HFFc6 (cell line): ENCODE data around the gene SLC26A2. TPM values are rescaled to one million over a fixed set of nuclear protein-coding genes. Genes with fewer than 3 reads are reported as not detected.

Source experiments
- DNase-seq: peaks from one replicate; pipeline ENCODE4 v3.0.0-alpha.2; 2018
- H3K27ac Mint-ChIP-seq: 2 replicates; pipeline ENCODE4 v1.8.0; 2020; ENCODE audit warnings: mild to moderate bottlenecking, mixed read lengths
- H3K27me3 Mint-ChIP-seq: 2 replicates; pipeline ENCODE4 v1.8.0; 2021; ENCODE audit warnings: mild to moderate bottlenecking, moderate library complexity, mixed read lengths; ENCODE audit not compliant: insufficient read depth
- H3K36me3 Mint-ChIP-seq: 2 replicates; pipeline ENCODE4 v1.8.0; 2021; ENCODE audit warnings: low read depth, mixed read lengths
- H3K4me1 Mint-ChIP-seq: 2 replicates; pipeline ENCODE4 v1.8.0; 2020; ENCODE audit warnings: low read depth, mixed read lengths
- H3K4me3 Mint-ChIP-seq: 2 replicates; pipeline ENCODE4 v1.8.0; 2020; ENCODE audit warnings: mild to moderate bottlenecking, moderate library complexity, mixed read lengths
- H3K9me3 Mint-ChIP-seq: 2 replicates; pipeline ENCODE4 v1.8.0; 2020; ENCODE audit warnings: mild to moderate bottlenecking, mixed read lengths
- CTCF ChIP-seq: fragments of 200-600 bp; sonication (generic); IDR thresholded peaks from 2 replicates; pipeline ENCODE4 v1.5.0; 2021; ENCODE audit warnings: antibody characterized with exemption, mild to moderate bottlenecking
- total RNA-seq, 6 experiments: library from RNA; stranded (reverse); fragmentation: NEBNext Ultra II Directional; extraction: Animal tissue kit (Norgen Biotek cat#: 25700); gene quantifications; 2 replicates in 1 of 6; 3 replicates in 5 of 6; pipeline ENCODE4 v1.2.3, GENCODE V29; 2021

SLC26A2 gene
- total RNA-seq, 6 experiments from 2014 or later = 9.5 to 12.9 (median 11.4) TPM

- no peak for DNase-seq
- peaks cover 4% of the 10 kb centered on the region for H3K27me3 Mint-ChIP-seq
- no peak overlapping the region for H3K4me3 Mint-ChIP-seq
- no peaks in the 10 kb centered on the region for H3K4me1 Mint-ChIP-seq
- H3K36me3 Mint-ChIP-seq = no peaks in the 10 kb centered on the region
- no peak for TF ChIP-seq CTCF
- no peaks in the 10 kb centered on the region for H3K9me3 Mint-ChIP-seq
- no peak overlapping the region for H3K27ac Mint-ChIP-seq
Measured at GRCh38 chr5:149924486-149924885, 36.1 kb upstream of the SLC26A2 start.

- Mint-ChIP-seq H3K4me3 (peak overlapping the region; percentile 81), H3K27me3 (peaks cover 2% of the 10 kb centered on the region; the same call in 1 of the 2 replicates), H3K9me3 (no peaks in the 10 kb centered on the region), H3K4me1 (peaks cover 12% of the 10 kb centered on the region), H3K36me3 (no peaks in the 10 kb centered on the region), H3K27ac (peak overlapping the region; percentile 47; the same call in 1 of the 2 replicates)
- TF ChIP-seq CTCF = no peak
- peak; percentile 3 for DNase-seq
Measured at GRCh38 chr5:149930043-149930748, 30.4 kb upstream of the SLC26A2 start.

GRCh38 chr5:149930749-149931574 is 29.6 kb upstream of the SLC26A2 start:
- Mint-ChIP-seq H3K36me3 (no peaks in the 10 kb centered on the region), H3K4me1 (peaks cover 16% of the 10 kb centered on the region), H3K27me3 (peaks cover 2% of the 10 kb centered on the region; the same call in 1 of the 2 replicates), H3K27ac (no peak overlapping the region), H3K9me3 (no peaks in the 10 kb centered on the region), H3K4me3 (peak overlapping the region; percentile 81)
- DNase-seq = no peak
- TF ChIP-seq CTCF = no peak

- DNase-seq = no peak
- no peak overlapping the region for H3K4me3 Mint-ChIP-seq
- no peak overlapping the region for H3K27ac Mint-ChIP-seq
- no peaks in the 10 kb centered on the region for H3K36me3 Mint-ChIP-seq
- no peaks in the 10 kb centered on the region for H3K9me3 Mint-ChIP-seq
- no peak for TF ChIP-seq CTCF
- peaks cover 2% of the 10 kb centered on the region for H3K27me3 Mint-ChIP-seq
- peaks cover 26% of the 10 kb centered on the region for H3K4me1 Mint-ChIP-seq
Measured at GRCh38 chr5:149931992-149932436, 28.5 kb upstream of the SLC26A2 start.

- Mint-ChIP-seq H3K27ac (no peak overlapping the region), H3K9me3 (no peaks in the 10 kb centered on the region)
- peak; percentile 15 for DNase-seq
Measured at GRCh38 chr5:149932445-149933350, 27.9 kb upstream of the SLC26A2 start.

More at GRCh38 chr5:149932445-149933350, 27.9 kb upstream of the SLC26A2 start:
- peak; percentile 75 for TF ChIP-seq CTCF
- no peak overlapping the region; the same call in 1 of the 2 replicates for H3K4me3 Mint-ChIP-seq
- H3K36me3 Mint-ChIP-seq = no peaks in the 10 kb centered on the region
- H3K27me3 Mint-ChIP-seq = peaks cover 2% of the 10 kb centered on the region
- H3K4me1 Mint-ChIP-seq = peaks cover 33% of the 10 kb centered on the region
